ENCODE results near the gene CLGN.

Gene CLGN

GRCh38 chr4:140463614-140464013 lies 36.2 kb upstream of the CLGN start:
- H3K4me3 ChIP-seq (replicated peaks; ENCODE audit: insufficient read depth, low read length) = no peak overlapping the region
- H3K27me3 ChIP-seq (ENCODE audit: insufficient read depth, poor library complexity, severe bottlenecking) = peaks cover 2% of the 10 kb centered on the region
- DNase-seq (ENCODE audit: low read depth in 1 of 2, low spot score in 1 of 2) = no peak
- TF ChIP-seq SPI1 (IDR thresholded peaks at IDR 0.05; ENCODE audit: borderline replicate concordance, low read depth) = no peak
- no peak for TF ChIP-seq REST (IDR thresholded peaks at IDR 0.05; ENCODE audit: insufficient replicate concordance, low read depth)
- no peak for TF ChIP-seq POLR2AphosphoS5 (IDR thresholded peaks at IDR 0.05; ENCODE audit: low read depth)
- no peak for TF ChIP-seq CTCF (IDR thresholded peaks at IDR 0.05; ENCODE audit: insufficient read depth, low read length)
- TF ChIP-seq GABPA (IDR thresholded peaks at IDR 0.05; ENCODE audit: low read depth) = no peak
- H3K27ac ChIP-seq (replicated peaks) = no peak overlapping the region

GRCh38 chr4:140463182-140463581 lies 35.7 kb upstream of the CLGN start:
- H3K27ac ChIP-seq (replicated peaks) = no peak overlapping the region
- H3K4me3 ChIP-seq (replicated peaks; ENCODE audit: insufficient read depth, low read length) = no peak overlapping the region
- no peak for DNase-seq (ENCODE audit: low read depth in 1 of 2, low spot score in 1 of 2)
- H3K27me3 ChIP-seq (ENCODE audit: insufficient read depth, poor library complexity, severe bottlenecking) = peaks cover 2% of the 10 kb centered on the region
- no peak for TF ChIP-seq CTCF (IDR thresholded peaks at IDR 0.05; ENCODE audit: insufficient read depth, low read length)
- no peak for TF ChIP-seq REST (IDR thresholded peaks at IDR 0.05; ENCODE audit: insufficient replicate concordance, low read depth)
- TF ChIP-seq GABPA (IDR thresholded peaks at IDR 0.05; ENCODE audit: low read depth) = no peak
- no peak for TF ChIP-seq SPI1 (IDR thresholded peaks at IDR 0.05; ENCODE audit: borderline replicate concordance, low read depth)
- TF ChIP-seq POLR2AphosphoS5 (IDR thresholded peaks at IDR 0.05; ENCODE audit: low read depth) = no peak

GRCh38 chr4:140450352-140450751 lies 22.9 kb upstream of the CLGN start:
- TF ChIP-seq POLR2AphosphoS5 (IDR thresholded peaks at IDR 0.05; ENCODE audit: low read depth) (no peak), REST (IDR thresholded peaks at IDR 0.05; ENCODE audit: insufficient replicate concordance, low read depth) (no peak), CTCF (IDR thresholded peaks at IDR 0.05; ENCODE audit: insufficient read depth, low read length) (no peak)
- Histone ChIP-seq H3K27me3 (ENCODE audit: insufficient read depth, poor library complexity, severe bottlenecking) (peaks cover 2% of the 10 kb centered on the region), H3K27ac (replicated peaks) (no peak overlapping the region), H3K4me3 (replicated peaks; ENCODE audit: insufficient read depth, low read length) (no peak overlapping the region)
- DNase-seq (ENCODE audit: low read depth in 1 of 2, low spot score in 1 of 2) = no peak
